ENCODE data around the gene KIR2DL4.
"Not testable (repeated sequence)": the region's sequence is repeated elsewhere in the genome, so short reads cannot be mapped to it uniquely, and the experiment has no call there.

DNA sequence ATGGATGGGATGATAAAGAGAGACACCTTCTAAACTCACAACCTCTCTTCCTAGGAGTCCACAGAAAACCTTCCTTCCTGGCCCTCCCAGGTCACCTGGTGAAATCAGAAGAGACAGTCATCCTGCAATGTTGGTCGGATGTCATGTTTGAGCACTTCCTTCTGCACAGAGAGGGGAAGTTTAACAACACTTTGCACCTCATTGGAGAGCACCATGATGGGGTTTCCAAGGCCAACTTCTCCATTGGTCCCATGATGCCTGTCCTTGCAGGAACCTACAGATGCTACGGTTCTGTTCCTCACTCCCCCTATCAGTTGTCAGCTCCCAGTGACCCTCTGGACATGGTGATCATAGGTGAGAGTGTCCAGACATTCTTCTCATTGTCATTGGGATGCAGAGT is 34.1 kb downstream of the KIR2DL4 start:
- TF ChIP-seq POLR2AphosphoS5 (IDR thresholded peaks at IDR 0.05; ENCODE audit: insufficient read depth, low read depth, low read length); MYC (IDR thresholded peaks at IDR 0.05; ENCODE audit: low read depth, low read length); FOS (IDR thresholded peaks at IDR 0.05; ENCODE audit: borderline replicate concordance, insufficient read depth, low read length); POLR2A (IDR thresholded peaks at IDR 0.05; ENCODE audit: low read depth, low read length): not testable (repeated sequence)

All from endothelial cell of umbilical vein (primary cell).